CD14-positive monocyte (primary cell): Measurements from ENCODE around the gene WNT11. TPM values are rescaled to one million over a fixed set of nuclear protein-coding genes. Genes with fewer than 3 reads are reported as not detected.

Experiments used
- DNase-seq, 3 donors: peaks; one replicate each; pipeline ENCODE4 v3.0.0-alpha.2; 2011 to 2022
- H2AFZ ChIP-seq: 2 replicates; pipeline ENCODE4 v1.6.0; 2012; ENCODE audit warnings: mild to moderate bottlenecking, low read depth, low read length, inconsistent platforms; ENCODE audit not compliant: insufficient read depth, poor library complexity, severe bottlenecking
- H3K27ac ChIP-seq, 2 donors: 1 replicate in 1 of 2; 2 replicates in 1 of 2; pipeline ENCODE4 v1.5.1; 2012 to 2013; ENCODE audit warnings: low read length in 2 of 2, control low read depth in 1 of 2, inconsistent platforms in 1 of 2, low read depth in 1 of 2, mild to moderate bottlenecking in 1 of 2
- H3K27me3 ChIP-seq, 2 donors: one replicate each; pipeline versions ENCODE4 v1.6.0 to v1.6.1; 2011 to 2013; ENCODE audit warnings: low read length in 2 of 2; ENCODE audit not compliant: control insufficient read depth in 2 of 2, insufficient read depth in 2 of 2
- H3K36me3 ChIP-seq, 2 donors: replicated peaks in 1 of 2; 1 replicate in 1 of 2; 2 replicates in 1 of 2; pipeline versions ENCODE4 v1.5.1 to v1.6.1; 2012 to 2013; ENCODE audit warnings: low read length in 2 of 2, control low read depth in 1 of 2, inconsistent platforms in 1 of 2, mild to moderate bottlenecking in 1 of 2; ENCODE audit not compliant: insufficient read depth in 2 of 2, control insufficient read depth in 1 of 2
- H3K4me1 ChIP-seq, 2 donors: 1 replicate in 1 of 2; 2 replicates in 1 of 2; pipeline versions ENCODE4 v1.5.1 to v1.6.1; 2012 to 2013; ENCODE audit warnings: low read length in 2 of 2, control low read depth in 1 of 2, inconsistent platforms in 1 of 2, mild to moderate bottlenecking in 1 of 2, moderate library complexity in 1 of 2; ENCODE audit not compliant: insufficient read depth in 2 of 2, control insufficient read depth in 1 of 2
- H3K4me2 ChIP-seq: replicated peaks from 2 replicates; pipeline ENCODE3; 2012; ENCODE audit warnings: low read length, moderate library complexity, mild to moderate bottlenecking; ENCODE audit not compliant: poor library complexity, severe bottlenecking; ENCODE audit errors: extremely low read depth
- H3K4me3 ChIP-seq, 3 experiments: fragments of 200-600 bp in 1 of 3; sonication (generic) in 1 of 3; replicated peaks in 1 of 3; 1 replicate in 2 of 3; 2 replicates in 1 of 3; pipeline ENCODE4 v1.5.1; 2011 to 2013; ENCODE audit warnings: low read length in 3 of 3, mild to moderate bottlenecking in 3 of 3, control low read depth in 2 of 3, low read depth in 2 of 3, inconsistent platforms in 1 of 3, moderate library complexity in 1 of 3
- H3K79me2 ChIP-seq: 2 replicates; pipeline ENCODE4 v1.6.0; 2012; ENCODE audit warnings: mild to moderate bottlenecking, control low read depth, inconsistent platforms, low read length, moderate library complexity; ENCODE audit not compliant: insufficient read depth
- H3K9ac ChIP-seq: 2 replicates; pipeline ENCODE4 v1.6.0; 2017; ENCODE audit warnings: low read length, mild to moderate bottlenecking; ENCODE audit not compliant: insufficient read depth, poor library complexity, severe bottlenecking
- H3K9me3 ChIP-seq, 2 donors: replicated peaks in 1 of 2; 1 replicate in 1 of 2; 2 replicates in 1 of 2; pipeline versions ENCODE4 v1.5.1 to v1.6.1; 2012 to 2013; ENCODE audit warnings: low read length in 2 of 2, control low read depth in 1 of 2; ENCODE audit not compliant: control insufficient read depth in 1 of 2, insufficient read depth in 1 of 2
- H4K20me1 ChIP-seq: 2 replicates; pipeline ENCODE4 v1.6.0; 2012; ENCODE audit warnings: mild to moderate bottlenecking, low read length, control low read depth, moderate library complexity; ENCODE audit not compliant: insufficient read depth
- H3K27ac Mint-ChIP-seq, 7 donors: one replicate each; pipeline ENCODE4 v1.8.0; 2020; ENCODE audit warnings: mild to moderate bottlenecking in 7 of 7, mixed read lengths in 7 of 7, moderate library complexity in 6 of 7, inconsistent platforms in 2 of 7
- H3K27me3 Mint-ChIP-seq, 3 donors: one replicate each; pipeline ENCODE4 v1.8.0; 2021 to 2022; ENCODE audit warnings: low read depth in 3 of 3, mild to moderate bottlenecking in 3 of 3, mixed read lengths in 3 of 3, moderate library complexity in 3 of 3, inconsistent platforms in 1 of 3
- H3K36me3 Mint-ChIP-seq, 2 donors: one replicate each; pipeline ENCODE4 v1.8.0; 2020; ENCODE audit warnings: mixed read lengths in 2 of 2, inconsistent platforms in 1 of 2, mild to moderate bottlenecking in 1 of 2
- H3K4me1 Mint-ChIP-seq: one replicate; pipeline ENCODE4 v1.8.0; 2020; ENCODE audit warnings: mild to moderate bottlenecking, mixed read lengths
- H3K4me3 Mint-ChIP-seq, 2 donors: one replicate each; pipeline ENCODE4 v1.8.0; 2020; ENCODE audit warnings: mild to moderate bottlenecking in 2 of 2, mixed read lengths in 2 of 2, moderate library complexity in 1 of 2
- H3K9me3 Mint-ChIP-seq, 7 donors: one replicate each; pipeline ENCODE4 v1.8.0; 2020 to 2022; ENCODE audit warnings: mixed read lengths in 7 of 7, mild to moderate bottlenecking in 6 of 7, moderate library complexity in 6 of 7, inconsistent platforms in 2 of 7
- CTCF ChIP-seq: fragments of 200-600 bp; IDR thresholded peaks from one replicate; pipeline ENCODE4 v1.8.0; 2022; ENCODE audit warnings: antibody characterized with exemption, mild to moderate bottlenecking
- WGBS: methylation state at CpG from one replicate; pipeline ENCODE4 v1.1.5; 2013; ENCODE audit warnings: missing lambda C conversion rate; ENCODE audit not compliant: insufficient coverage; 5-methylcytosine and 5-hydroxymethylcytosine counted together
- intact Hi-C, 2 donors: fragments of 100-400 bp; cut with micrococcal nuclease; formaldehyde crosslinking; loops; one replicate each; pipeline versions ENCODE4 v1.15.0 to v1.15.1; 2023
- polyA plus RNA-seq, 3 donors: library from polyadenylated mRNA; depleted of rRNA in 1 of 3; unstranded in 2 of 3; stranded (reverse) in 1 of 3; fragments of 300-500 nt in 2 of 3; fragments of >200 nt in 1 of 3; fragmentation: Illumina TruSeq in 2 of 3; gene quantifications; 1 replicate in 2 of 3; 2 replicates in 1 of 3; pipeline ENCODE4 v1.2.3, GENCODE V29; 2012 to 2021

WNT11 gene
- polyA plus RNA-seq, 3 donors = 0.09 to 0.24 (median 0.21) TPM

GRCh38 chr11:76247091-76247490 lies 40.8 kb upstream of the WNT11 start:
- no peaks in the 10 kb centered on the region for H3K36me3 ChIP-seq
- Mint-ChIP-seq H3K27me3 (peaks cover 2 to 6% (median 3%) of the 10 kb centered on the region in 3 donors), H3K36me3 (no peaks in the 10 kb centered on the region), H3K4me3 (no peak overlapping the region), H3K9me3 (peaks cover 0 to 12% (median 8%) of the 10 kb centered on the region in 7 donors), H3K4me1 (peaks cover 35% of the 10 kb centered on the region), H3K27ac (no peak overlapping the region)
- H3K4me3 ChIP-seq = no peak overlapping the region
- no peaks in the 10 kb centered on the region for H3K27me3 ChIP-seq
- no peak for DNase-seq
- no peak overlapping the region for H3K4me2 ChIP-seq
- TF ChIP-seq CTCF = no peak
- H2AFZ ChIP-seq = no peak overlapping the region
- 100% methylated on average over 5 of the region's 6 CpGs for WGBS
- intact Hi-C loops = no loop called here
- peaks cover 31 to 33% of the 10 kb centered on the region in 2 donors for H3K4me1 ChIP-seq
- no peak overlapping the region for H3K27ac ChIP-seq
- H3K9ac ChIP-seq = no peak overlapping the region
- H3K9me3 ChIP-seq = peaks cover 0 to 15% of the 10 kb centered on the region in 2 donors
- no peaks in the 10 kb centered on the region for H4K20me1 ChIP-seq
- no peaks in the 10 kb centered on the region for H3K79me2 ChIP-seq

GRCh38 chr11:76246271-76246933 lies 40.1 kb upstream of the WNT11 start:
- intact Hi-C loops = no loop called here
- Mint-ChIP-seq H3K4me3 (no peak overlapping the region), H3K4me1 (peaks cover 28% of the 10 kb centered on the region), H3K27ac (peak overlapping the region in 1 of 7 donors; percentile 40), H3K9me3 (peaks cover 0 to 12% (median 8%) of the 10 kb centered on the region in 7 donors), H3K36me3 (no peaks in the 10 kb centered on the region), H3K27me3 (peaks cover 2 to 8% (median 3%) of the 10 kb centered on the region in 3 donors)
- H3K27ac ChIP-seq = no peak overlapping the region
- WGBS = 99% methylated on average over 7 of the region's 11 CpGs
- H4K20me1 ChIP-seq = no peaks in the 10 kb centered on the region
- DNase-seq = no peak
- H3K9ac ChIP-seq = no peak overlapping the region
- no peak overlapping the region for H3K4me2 ChIP-seq
- peaks cover 0 to 15% of the 10 kb centered on the region in 2 donors for H3K9me3 ChIP-seq
- H3K4me3 ChIP-seq = no peak overlapping the region
- no peaks in the 10 kb centered on the region for H3K36me3 ChIP-seq
- H2AFZ ChIP-seq = no peak overlapping the region
- H3K79me2 ChIP-seq = no peaks in the 10 kb centered on the region
- H3K27me3 ChIP-seq = no peaks in the 10 kb centered on the region
- no peak for TF ChIP-seq CTCF
- H3K4me1 ChIP-seq = peaks cover 24 to 26% of the 10 kb centered on the region in 2 donors
